Keratinocyte (primary cell): Measurements from ENCODE around the gene MGMT. TPM values are rescaled to one million over a fixed set of nuclear protein-coding genes. Genes with fewer than 3 reads are reported as not detected.

Source experiments
- DNase-seq: peaks from one replicate; pipeline ENCODE4 v3.0.0-alpha.2; 2011; ENCODE audit warnings: low read depth, missing footprints, low spot score
- FAIRE-seq: peaks from 2 replicates; lab custom pipeline; 2011; peaks lifted over from hg19 to GRCh38; lab: Jason Lieb, UNC
- H2AFZ ChIP-seq: 2 replicates; pipeline ENCODE4 v1.6.0; 2012; ENCODE audit warnings: low read length, control low read depth, inconsistent platforms; ENCODE audit not compliant: control insufficient read depth
- H3K27ac ChIP-seq: 2 replicates; pipeline ENCODE4 v1.5.1; 2011; ENCODE audit warnings: low read length; ENCODE audit not compliant: control insufficient read depth, insufficient read depth
- H3K27me3 ChIP-seq: 3 replicates; pipeline ENCODE4 v1.6.0; 2011; ENCODE audit warnings: low read length; ENCODE audit not compliant: control insufficient read depth, insufficient read depth; ENCODE audit errors: extremely low read depth
- H3K36me3 ChIP-seq, 2 experiments: 2 replicates in 1 of 2; 3 replicates in 1 of 2; pipeline ENCODE4 v1.5.1; 2011; ENCODE audit warnings: low read length in 2 of 2, mild to moderate bottlenecking in 1 of 2; ENCODE audit not compliant: control insufficient read depth in 2 of 2, insufficient read depth in 2 of 2; ENCODE audit errors: extremely low read depth in 1 of 2
- H3K4me1 ChIP-seq: 3 replicates; pipeline ENCODE4 v1.5.1; 2011; ENCODE audit warnings: low read length; ENCODE audit not compliant: control insufficient read depth, insufficient read depth; ENCODE audit errors: extremely low read depth
- H3K4me2 ChIP-seq: 3 replicates; pipeline ENCODE4 v1.6.0; 2011; ENCODE audit warnings: low read depth, low read length; ENCODE audit not compliant: control insufficient read depth, insufficient read depth; ENCODE audit errors: extremely low read depth
- H3K4me3 ChIP-seq, 3 experiments: fragments of 200-600 bp in 1 of 3; sonication (generic) in 1 of 3; 2 replicates in 2 of 3; 3 replicates in 1 of 3; pipeline ENCODE4 v1.5.1; 2011 to 2016; ENCODE audit warnings: low read length in 3 of 3, mild to moderate bottlenecking in 3 of 3, control low read depth in 2 of 3, inconsistent platforms in 1 of 3, low read depth in 1 of 3, mixed read lengths in 1 of 3, mixed run types in 1 of 3, moderate library complexity in 1 of 3; ENCODE audit not compliant: control insufficient read depth in 2 of 3, insufficient read depth in 2 of 3; ENCODE audit errors: extremely low read depth in 1 of 3
- H3K79me2 ChIP-seq: 2 replicates; pipeline ENCODE4 v1.6.0; 2012; ENCODE audit warnings: low read length; ENCODE audit not compliant: control insufficient read depth, insufficient read depth
- H3K9ac ChIP-seq: 3 replicates; pipeline ENCODE4 v1.6.0; 2011; ENCODE audit warnings: low read length; ENCODE audit not compliant: control insufficient read depth, insufficient read depth; ENCODE audit errors: extremely low read depth
- H3K9me1 ChIP-seq: 3 replicates; pipeline ENCODE4 v1.6.0; 2011; ENCODE audit warnings: low read length; ENCODE audit not compliant: control insufficient read depth, insufficient read depth; ENCODE audit errors: extremely low read depth
- H3K9me3 ChIP-seq: 2 replicates; pipeline ENCODE4 v1.5.1; 2012; ENCODE audit warnings: low read depth, low read length; ENCODE audit not compliant: control insufficient read depth
- H4K20me1 ChIP-seq: 3 replicates; pipeline ENCODE4 v1.6.0; 2011; ENCODE audit warnings: low read length; ENCODE audit not compliant: control insufficient read depth, insufficient read depth; ENCODE audit errors: extremely low read depth
- CTCF ChIP-seq, 3 experiments: IDR thresholded peaks in 1 of 3; conservative IDR thresholded peaks in 1 of 3; optimal IDR thresholded peaks in 1 of 3; 2 replicates in 2 of 3; 3 replicates in 1 of 3; pipeline versions ENCODE3 to v1.5.1; 2011; ENCODE audit warnings: low read length in 3 of 3, mild to moderate bottlenecking in 3 of 3, moderate library complexity in 2 of 3, control low read depth in 1 of 3, inconsistent platforms in 1 of 3; ENCODE audit not compliant: insufficient read depth in 2 of 3; ENCODE audit errors: extremely low read depth in 1 of 3
- EZH2 ChIP-seq: IDR thresholded peaks from one replicate; pipeline ENCODE4 v1.6.1; 2012; ENCODE audit warnings: inconsistent platforms, mild to moderate bottlenecking, low read length, moderate library complexity
- dilution Hi-C: fragments of 300-500 bp; cut with MboI; formaldehyde crosslinking; loops from one replicate; pipeline ENCODE4 v1.7.0; 2020; ENCODE audit warnings: low sequenced_read_pairs; ENCODE audit not compliant: extremely low pct_ligation_motif_present
- polyA plus RNA-seq, 5 experiments: library from polyadenylated mRNA; depleted of rRNA in 3 of 5; stranded (reverse) in 3 of 5; stranded (forward) in 1 of 5; unstranded in 1 of 5; fragments of >200 nt; gene quantifications; 1 replicate in 1 of 5; 2 replicates in 3 of 5; 3 replicates in 1 of 5; pipeline versions ENCODE4 v1.2.1 to v1.2.3, GENCODE V29; 2011 to 2012; ENCODE audit warnings: missing spikeins in 2 of 5, low read depth in 1 of 5, low replicate concordance in 1 of 5

The MGMT gene
- polyA plus RNA-seq, 1 donor (not counting 4 experiments of a cell fraction or from before 2014, with no cell fraction given), result 15.2 TPM

- dilution Hi-C loops, result no loop called here
- TF ChIP-seq EZH2, result no peak
- no peaks in the 10 kb centered on the region for H3K27me3 ChIP-seq
- no peaks in the 10 kb centered on the region for H3K9me1 ChIP-seq
- H4K20me1 ChIP-seq, result no peaks in the 10 kb centered on the region
- H2AFZ ChIP-seq, result no peak overlapping the region
- H3K4me2 ChIP-seq, result no peak overlapping the region
- DNase-seq (no peak), FAIRE-seq (no peak)
- peaks cover 4% of the 10 kb centered on the region for H3K9me3 ChIP-seq
- no peaks in the 10 kb centered on the region for H3K79me2 ChIP-seq
- H3K27ac ChIP-seq, result no peak overlapping the region
- peaks cover 0 to 2% of the 10 kb centered on the region in 2 experiments for H3K36me3 ChIP-seq
- no peak overlapping the region for H3K9ac ChIP-seq
- no peak overlapping the region for H3K4me3 ChIP-seq
- H3K4me1 ChIP-seq, result no peaks in the 10 kb centered on the region
Measured at GRCh38 chr10:129725482-129725881, 258.4 kb downstream of the MGMT start.

- no peaks in the 10 kb centered on the region for H3K27me3 ChIP-seq
- dilution Hi-C loops, result no loop called here
- H3K4me3 ChIP-seq, result no peak overlapping the region
- peaks cover 0 to 2% of the 10 kb centered on the region in 2 experiments for H3K36me3 ChIP-seq
- DNase-seq (no peak), FAIRE-seq (no peak)
- no peak overlapping the region for H3K4me2 ChIP-seq
- H3K4me1 ChIP-seq, result no peaks in the 10 kb centered on the region
- no peaks in the 10 kb centered on the region for H3K79me2 ChIP-seq
- H4K20me1 ChIP-seq, result no peaks in the 10 kb centered on the region
- TF ChIP-seq EZH2, result no peak
- TF ChIP-seq CTCF (optimal IDR thresholded peaks at IDR 0.05 in 1 of 3, IDR thresholded peaks at IDR 0.05 in 1 of 3, conservative IDR thresholded peaks at IDR 0.05 in 1 of 3; ENCODE audit: extremely low read depth in 1 of 3, insufficient read depth in 2 of 3, low read length in 3 of 3), result no peak
- no peak overlapping the region for H3K27ac ChIP-seq
- H3K9ac ChIP-seq, result no peak overlapping the region
- no peaks in the 10 kb centered on the region for H3K9me1 ChIP-seq
- H2AFZ ChIP-seq, result no peak overlapping the region
- H3K9me3 ChIP-seq, result peaks cover 4% of the 10 kb centered on the region
Measured at GRCh38 chr10:129725890-129726631, 259.0 kb downstream of the MGMT start.
